HG03280 (cell line): ENCODE measurements around the gene NSD2.

Experiments
- ATAC-seq: cut with Tn5 transposase; IDR thresholded peaks from one replicate; pipeline ENCODE4 v1.9.1; 2021; ENCODE audit warnings: mild to moderate bottlenecking, moderate library complexity; ENCODE audit not compliant: unreplicated experiment

Gene NSD2

GRCh38 chr4:1938027-1938426, 66.8 kb downstream of the NSD2 start:
- no peak for ATAC-seq

GRCh38 chr4:1939664-1940509, 68.7 kb downstream of the NSD2 start:
- no peak for ATAC-seq

- no peak for ATAC-seq
Measured at GRCh38 chr4:1940566-1940965, 69.4 kb downstream of the NSD2 start.

- ATAC-seq, result no peak
Measured at GRCh38 chr4:1943928-1944327, 72.7 kb downstream of the NSD2 start.

GRCh38 chr4:1945124-1945895, 74.1 kb downstream of the NSD2 start:
- ATAC-seq, result no peak

GRCh38 chr4:1945912-1946311, 74.7 kb downstream of the NSD2 start:
- ATAC-seq, result no peak

GRCh38 chr4:1948232-1948631, 77.0 kb downstream of the NSD2 start:
- ATAC-seq, result no peak

GRCh38 chr4:1948892-1949436, 77.8 kb downstream of the NSD2 start:
- ATAC-seq, result no peak

GRCh38 chr4:1950369-1950768, 79.2 kb downstream of the NSD2 start:
- no peak for ATAC-seq

- ATAC-seq, result no peak
Measured at GRCh38 chr4:1952058-1952700, 81.0 kb downstream of the NSD2 start.

GRCh38 chr4:1952719-1953118, 81.5 kb downstream of the NSD2 start:
- no peak for ATAC-seq

GRCh38 chr4:1953335-1953734, 82.1 kb downstream of the NSD2 start:
- no peak for ATAC-seq

GRCh38 chr4:1956631-1957030, 85.4 kb downstream of the NSD2 start:
- no peak for ATAC-seq

- ATAC-seq, result no peak
Measured at GRCh38 chr4:1958276-1959103, 87.3 kb downstream of the NSD2 start.

GRCh38 chr4:1959104-1959384, 87.9 kb downstream of the NSD2 start:
- no peak for ATAC-seq

- no peak for ATAC-seq
Measured at GRCh38 chr4:1960170-1960825, 89.1 kb downstream of the NSD2 start.

GRCh38 chr4:1961038-1961437, 89.8 kb downstream of the NSD2 start:
- no peak for ATAC-seq

GRCh38 chr4:1961563-1961962, 90.4 kb downstream of the NSD2 start:
- ATAC-seq, result no peak

GRCh38 chr4:1962980-1963379, 91.8 kb downstream of the NSD2 start:
- ATAC-seq, result no peak

GRCh38 chr4:1964443-1964842, 93.2 kb downstream of the NSD2 start:
- ATAC-seq, result no peak
